ENCODE data around the gene SLC16A2. TPM values are rescaled to one million over a fixed set of nuclear protein-coding genes. Genes with fewer than 3 reads are reported as not detected.

Gene SLC16A2
- total RNA-seq, 1 experiment from 2014 or later = 8.5 TPM

DNA sequence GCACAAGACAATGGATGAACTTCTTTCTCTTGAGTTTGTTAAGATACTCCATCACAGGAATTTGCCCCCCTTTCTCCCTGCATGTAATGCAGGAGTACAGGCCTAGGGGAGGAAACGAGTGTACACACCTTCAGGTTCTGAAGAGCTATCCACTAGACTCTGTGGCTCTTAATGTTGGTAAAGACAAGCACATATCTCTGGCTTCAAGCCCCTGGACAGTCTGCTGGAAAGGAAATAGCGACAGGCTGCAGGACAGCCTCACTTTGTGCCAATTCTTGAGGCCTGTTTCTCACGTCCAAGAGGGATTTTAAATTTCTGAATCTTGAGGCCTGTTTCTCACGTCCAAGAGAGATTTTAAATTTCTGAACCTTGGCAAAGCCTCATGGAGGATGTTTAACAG, 106.1 kb downstream of the SLC16A2 start:
- no TSS peak for BruUV-seq (replicated peaks)
- H3K36me3 ChIP-seq (ENCODE audit: low read depth, low read length) = no peaks in the 10 kb centered on the region

GRCh38 chrX:74529311-74529710, 108.0 kb downstream of the SLC16A2 start:
- TF ChIP-seq EZH2 (IDR thresholded peaks at IDR 0.05; ENCODE audit: low read length, unreplicated experiment) = no peak
- no peak overlapping the region for H3K9ac ChIP-seq (ENCODE audit: low read length)
- no peaks in the 10 kb centered on the region for H3F3A ChIP-seq (ENCODE audit: low read length, unreplicated experiment)
- DNase-seq (no peak), ATAC-seq (no peak)
- no TSS peak for BruUV-seq (replicated peaks)
- ChIA-PET POLR2A (ENCODE audit: unreplicated experiment) (no interaction called here), CTCF (no interaction called here)
- H3K9me3 ChIP-seq (ENCODE audit: low read length) = no peaks in the 10 kb centered on the region
- H4K20me1 ChIP-seq (ENCODE audit: low read length) = no peaks in the 10 kb centered on the region
- H3K4me1 ChIP-seq (ENCODE audit: insufficient read depth, low read length) = no peaks in the 10 kb centered on the region
- no peak overlapping the region for H2AFZ ChIP-seq (ENCODE audit: low read length)
- H3K4me3 ChIP-seq (ENCODE audit: low read length) = no peak overlapping the region
- no peaks in the 10 kb centered on the region for H3K36me3 ChIP-seq (ENCODE audit: low read depth, low read length)
- no peaks in the 10 kb centered on the region for H3K27me3 ChIP-seq (ENCODE audit: low read length)
- no peaks in the 10 kb centered on the region for H3K79me2 ChIP-seq (ENCODE audit: low read length)
- H3K9me2 ChIP-seq (replicated peaks; ENCODE audit: low read length) = no peaks in the 10 kb centered on the region
- H3K27ac ChIP-seq (ENCODE audit: low read length) = no peak overlapping the region
- H3K4me2 ChIP-seq (ENCODE audit: low read length) = no peak overlapping the region
- intact Hi-C loops (cut with micrococcal nuclease) = no loop called here

More for the DNA sequence above, 106.1 kb downstream of the SLC16A2 start:
- Histone ChIP-seq H3K4me1 (ENCODE audit: insufficient read depth, low read length) (no peaks in the 10 kb centered on the region), H3K9ac (ENCODE audit: low read length) (no peak overlapping the region), H3F3A (ENCODE audit: low read length, unreplicated experiment) (no peaks in the 10 kb centered on the region), H3K4me3 (ENCODE audit: low read length) (no peak overlapping the region), H4K20me1 (ENCODE audit: low read length) (no peaks in the 10 kb centered on the region), H2AFZ (ENCODE audit: low read length) (no peak overlapping the region), H3K27ac (ENCODE audit: low read length) (no peak overlapping the region), H3K27me3 (ENCODE audit: low read length) (no peaks in the 10 kb centered on the region), H3K4me2 (ENCODE audit: low read length) (no peak overlapping the region), H3K79me2 (ENCODE audit: low read length) (no peaks in the 10 kb centered on the region), H3K9me3 (ENCODE audit: low read length) (no peaks in the 10 kb centered on the region), H3K9me2 (replicated peaks; ENCODE audit: low read length) (no peaks in the 10 kb centered on the region)
- intact Hi-C loops (cut with micrococcal nuclease) = no loop called here
- POLR2A ChIA-PET (ENCODE audit: unreplicated experiment) = no interaction called here
- no peak for TF ChIP-seq CTCF (conservative IDR thresholded peaks at IDR 0.05; ENCODE audit: low read depth, low read length)
- ATAC-seq = no peak
- CTCF ChIA-PET = no interaction called here
- DNase-seq = no peak

- POLR2A ChIA-PET (ENCODE audit: unreplicated experiment) = no interaction called here
- CTCF ChIA-PET = no interaction called here
- no peak for ATAC-seq
Observed at GRCh38 chrX:74531081-74531480, 109.8 kb downstream of the SLC16A2 start.

More at GRCh38 chrX:74531081-74531480, 109.8 kb downstream of the SLC16A2 start:
- Histone ChIP-seq H3K79me2 (ENCODE audit: low read length) (no peaks in the 10 kb centered on the region), H3F3A (ENCODE audit: low read length, unreplicated experiment) (no peaks in the 10 kb centered on the region), H3K9me2 (replicated peaks; ENCODE audit: low read length) (no peaks in the 10 kb centered on the region), H3K9ac (ENCODE audit: low read length) (no peak overlapping the region), H3K4me3 (ENCODE audit: low read length) (no peak overlapping the region), H3K27ac (ENCODE audit: low read length) (no peak overlapping the region), H3K36me3 (ENCODE audit: low read depth, low read length) (no peaks in the 10 kb centered on the region), H3K4me1 (ENCODE audit: insufficient read depth, low read length) (peaks cover 8% of the 10 kb centered on the region; the same call in 1 of the 2 replicates), H4K20me1 (ENCODE audit: low read length) (no peaks in the 10 kb centered on the region), H2AFZ (ENCODE audit: low read length) (no peak overlapping the region), H3K4me2 (ENCODE audit: low read length) (no peak overlapping the region), H3K9me3 (ENCODE audit: low read length) (no peaks in the 10 kb centered on the region), H3K27me3 (ENCODE audit: low read length) (no peaks in the 10 kb centered on the region)
- no TSS peak for BruUV-seq (replicated peaks)
- TF ChIP-seq EZH2phosphoT487 (IDR thresholded peaks at IDR 0.05; ENCODE audit: borderline replicate concordance, low read length) = no peak
- no peak for TF ChIP-seq EZH2 (IDR thresholded peaks at IDR 0.05; ENCODE audit: low read length, unreplicated experiment)
- TF ChIP-seq CTCF (conservative IDR thresholded peaks at IDR 0.05; ENCODE audit: low read depth, low read length) = no peak
- intact Hi-C loops (cut with micrococcal nuclease) = no loop called here
- DNase-seq = no peak

Measured in PC-3 (cell line).